K562 (cell line): ENCODE results near the gene DLX2. TPM values are rescaled to one million over a fixed set of nuclear protein-coding genes. Genes with fewer than 3 reads are reported as not detected.
A peak's percentile ranks its signal among the peaks of the same experiment; 100 is the strongest.

Source experiments
- ATAC-seq: fragments of 200-7000 bp; cut with Tn5 transposase; 3 replicates; pipeline ENCODE4 v1.9.1; 2020; ENCODE audit warnings: moderate library complexity
- BruUV-seq: library from RNA; stranded (reverse); fragments of 400-500 nt; replicated peaks from 2 replicates; lab custom pipeline; 2021; lab: Mats Ljungman, UMichigan
- CTCF ChIA-PET: fragments of 300-600 bp; formaldehyde crosslinking; extraction: SDS; loops from one replicate; lab custom pipeline; 2021; ENCODE audit warnings: low intra/inter-chr PET ratio; lab: Yijun Ruan, JAX
- POLR2A ChIA-PET: fragments of 300-600, 350-650 bp; sonication (Branson Sonifier 250); formaldehyde crosslinking; extraction: SDS; loops from one replicate; lab custom pipeline; 2021; ENCODE audit warnings: antibody characterized with exemption, inconsistent platforms; lab: Yijun Ruan, JAX
- DNase-seq, 4 experiments: peaks; one replicate each; pipeline versions ENCODE4 v3.0.0 to v3.0.0-alpha.2; 2011 to 2018; ENCODE audit warnings: low spot score in 3 of 4, mixed read lengths in 3 of 4; ENCODE audit errors: extremely low read depth in 1 of 4
- FAIRE-seq: peaks from 2 replicates; lab custom pipeline; 2011; peaks lifted over from hg19 to GRCh38; lab: Jason Lieb, UNC
- H2AFZ ChIP-seq: 2 replicates; pipeline ENCODE4 v1.6.0; 2011; ENCODE audit warnings: low read depth, low read length, control low read depth, inconsistent platforms
- H3K27ac ChIP-seq: fragments of 200-600 bp; 3 replicates; pipeline ENCODE4 v1.8.0; 2011; ENCODE audit warnings: low read depth, mild to moderate bottlenecking, control low read depth, inconsistent platforms, low read length, moderate library complexity, mixed read lengths; ENCODE audit errors: extremely low read depth
- H3K27me3 ChIP-seq, 2 experiments: fragments of 300-600 bp in 1 of 2; 2 replicates in 1 of 2; 3 replicates in 1 of 2; pipeline versions ENCODE4 v1.6.0 to v1.8.0; 2011; ENCODE audit warnings: inconsistent platforms in 2 of 2, low read length in 2 of 2, mild to moderate bottlenecking in 1 of 2, mixed read lengths in 1 of 2, moderate library complexity in 1 of 2; ENCODE audit not compliant: control insufficient read depth in 2 of 2, insufficient read depth in 2 of 2
- H3K36me3 ChIP-seq: fragments of 300-600 bp; 3 replicates; pipeline ENCODE4 v1.8.0; 2011; ENCODE audit warnings: mild to moderate bottlenecking, low read length, inconsistent platforms; ENCODE audit not compliant: control insufficient read depth, insufficient read depth
- H3K4me1 ChIP-seq, 2 experiments: fragments of 200-600 bp in 1 of 2; replicated peaks in 1 of 2; 2 replicates in 1 of 2; 3 replicates in 1 of 2; pipeline versions ENCODE4 v1.5.1 to v1.8.0; 2011; ENCODE audit warnings: inconsistent platforms in 2 of 2, low read length in 2 of 2, mild to moderate bottlenecking in 1 of 2, mixed read lengths in 1 of 2, moderate library complexity in 1 of 2; ENCODE audit not compliant: control insufficient read depth in 2 of 2, insufficient read depth in 2 of 2
- H3K4me2 ChIP-seq: 2 replicates; pipeline ENCODE4 v1.6.1; 2011; ENCODE audit warnings: low read length, control low read depth, inconsistent platforms, mixed read lengths; ENCODE audit not compliant: insufficient read depth
- H3K4me3 ChIP-seq: fragments of 200-600 bp; sonication (generic), shearing (Covaris generic); 2 replicates; pipeline ENCODE4 v1.5.1; 2016; ENCODE audit warnings: control low read depth, inconsistent platforms
- H3K79me2 ChIP-seq: fragments of 200-600 bp; 3 replicates; pipeline ENCODE4 v1.8.0; 2011; ENCODE audit warnings: low read length, inconsistent platforms; ENCODE audit not compliant: control insufficient read depth, insufficient read depth
- H3K9ac ChIP-seq, 2 experiments: 2 replicates each; pipeline versions ENCODE4 v1.6.0 to v1.6.1; 2011; ENCODE audit warnings: low read depth in 2 of 2, low read length in 2 of 2, control low read depth in 1 of 2, inconsistent platforms in 1 of 2, mild to moderate bottlenecking in 1 of 2, mixed read lengths in 1 of 2; ENCODE audit not compliant: insufficient read depth in 1 of 2
- H3K9me1 ChIP-seq: one replicate; pipeline ENCODE4 v1.6.0; 2011; ENCODE audit warnings: inconsistent platforms, mild to moderate bottlenecking, low read length, moderate library complexity; ENCODE audit not compliant: control insufficient read depth, insufficient read depth
- H3K9me3 ChIP-seq: replicated peaks from 2 replicates; pipeline ENCODE4 v1.5.1; 2011; ENCODE audit warnings: low read depth, low read length, inconsistent platforms; ENCODE audit not compliant: control insufficient read depth, insufficient read depth
- H4K20me1 ChIP-seq: replicated peaks from 2 replicates; pipeline ENCODE4 v1.6.1; 2011; ENCODE audit warnings: low read length, inconsistent platforms, mixed read lengths; ENCODE audit not compliant: control insufficient read depth, insufficient read depth
- BCL6 ChIP-seq: fragments of 250-450 bp; sonication (Bioruptor Pico); IDR thresholded peaks from 2 replicates; pipeline ENCODE4 v1.4.0; 2020
- CHD1 ChIP-seq: fragments of 200-600 bp; sonication (generic); IDR thresholded peaks from one replicate; pipeline ENCODE4 v1.6.1; 2012; ENCODE audit warnings: mild to moderate bottlenecking, moderate library complexity, low read length, inconsistent platforms
- FOXA3 ChIP-seq, 2 experiments: fragments of 450-650 bp in 1 of 2; sonication (generic) in 1 of 2; formaldehyde crosslinking; IDR thresholded peaks in 1 of 2; conservative IDR thresholded peaks in 1 of 2; 2 replicates each; pipeline versions ENCODE4 v1.4.0 to v1.8.0; 2020 to 2022; ENCODE audit warnings: mild to moderate bottlenecking in 2 of 2, missing genetic modification reagents in 1 of 2
- HLTF ChIP-seq: fragments of 450-650 bp; IDR thresholded peaks from 2 replicates; pipeline ENCODE4 v1.6.1; 2016
- MEF2D ChIP-seq: conservative IDR thresholded peaks from 2 replicates; pipeline ENCODE4 v1.6.1; 2016; ENCODE audit warnings: low read depth, missing genetic modification characterization, missing compliant biosample characterization
- SAFB2 ChIP-seq: fragments of 200-400 bp; formaldehyde crosslinking; IDR thresholded peaks from 2 replicates; pipeline ENCODE4 v1.6.1; 2018; ENCODE audit warnings: borderline replicate concordance, low read length, low read depth, moderate library complexity; ENCODE audit not compliant: severe bottlenecking
- SMAD1 ChIP-seq: fragments of 150-350 bp; IDR thresholded peaks from 2 replicates; pipeline ENCODE4 v1.6.1; 2014; ENCODE audit warnings: low read length, low read depth; ENCODE audit not compliant: partially characterized antibody
- TAF7 ChIP-seq: fragments of 450-650 bp; IDR thresholded peaks from 2 replicates; pipeline ENCODE4 v1.6.1; 2016; ENCODE audit warnings: missing genetic modification characterization, missing compliant biosample characterization
- TGIF2 ChIP-seq: sonication (generic); formaldehyde crosslinking; IDR thresholded peaks from 2 replicates; pipeline ENCODE4 v1.8.1; 2022; ENCODE audit warnings: mild to moderate bottlenecking, missing genetic modification reagents, moderate library complexity
- ZNF324 ChIP-seq: fragments of 250-450 bp; sonication (Bioruptor Pico); IDR thresholded peaks from 2 replicates; pipeline ENCODE4 v1.4.0; 2020; ENCODE audit warnings: mild to moderate bottlenecking
- WGBS: fragments of 100-300 bp; shearing (Covaris generic); methylation state at CpG from one replicate; pipeline ENCODE4 v1.1.6; 2016; ENCODE audit warnings: low coverage, mixed read lengths; ENCODE audit not compliant: insufficient coverage; ENCODE audit errors: missing lambda C conversion rate; 5-methylcytosine and 5-hydroxymethylcytosine counted together
- in situ Hi-C: fragments of 300-500 bp; cut with MboI; formaldehyde crosslinking; loops from 4 replicates; pipeline ENCODE4 v1.15.0; 2018; ENCODE audit warnings: inconsistent platforms, mixed read lengths
- intact Hi-C: fragments of 100-400 bp; cut with micrococcal nuclease; formaldehyde crosslinking; loops from 2 replicates; pipeline ENCODE4 v1.14.2; 2022
- polyA plus RNA-seq, 8 experiments: library from polyadenylated mRNA; depleted of rRNA in 4 of 8; stranded (reverse) in 5 of 8; unstranded in 3 of 8; fragments of >200 nt; fragmentation: Nextera tagmentation in 2 of 8; fragmentation: Illumina TruSeq in 1 of 8; extraction: Ambion mirVana in 2 of 8; extraction: Trizol in 1 of 8; gene quantifications; 2 replicates each; pipeline versions ENCODE4 v1.2.1 to v1.2.3, GENCODE V29; 2011 to 2014; ENCODE audit warnings: inconsistent platforms in 1 of 8, missing spikeins in 1 of 8
- total RNA-seq, 7 experiments: library from RNA; depleted of rRNA in 6 of 7; stranded (reverse); fragments of >200 nt in 6 of 7; fragmentation: Illumina TruSeq in 2 of 7; extraction: Trizol in 2 of 7; gene quantifications; 2 replicates each; pipeline versions ENCODE4 v1.2.1 to v1.2.3, GENCODE V29; 2011 to 2021; ENCODE audit warnings: low replicate concordance in 1 of 7
- TF ChIP-seq, protein P1 (sequence below), 3 experiments: fragments of 200-800 bp in 1 of 3; fragments of 250-450 bp in 1 of 3; fragments of 450-650 bp in 1 of 3; sonication (Bioruptor Pico) in 1 of 3; sonication (Bioruptor generic) in 1 of 3; formaldehyde crosslinking in 1 of 3; IDR thresholded peaks; 2 replicates each; pipeline versions ENCODE4 v1.6.1 to v1.8.0; 2016 to 2022; ENCODE audit warnings: mild to moderate bottlenecking in 2 of 3, missing genetic modification characterization in 2 of 3, missing compliant biosample characterization in 1 of 3, moderate library complexity in 1 of 3
- TF ChIP-seq, protein P2 (sequence below): sonication (generic); formaldehyde crosslinking; IDR thresholded peaks from 2 replicates; pipeline ENCODE4 v1.8.1; 2023; ENCODE audit warnings: mild to moderate bottlenecking, missing genetic modification reagents, moderate library complexity

The DLX2 gene
- total and polyA plus RNA-seq, 9 of the 15 experiments (the other 6 are each of a cell fraction or from before 2014, with no cell fraction given), result 0.14 to 4.3 (median 0.86) TPM

DNA sequence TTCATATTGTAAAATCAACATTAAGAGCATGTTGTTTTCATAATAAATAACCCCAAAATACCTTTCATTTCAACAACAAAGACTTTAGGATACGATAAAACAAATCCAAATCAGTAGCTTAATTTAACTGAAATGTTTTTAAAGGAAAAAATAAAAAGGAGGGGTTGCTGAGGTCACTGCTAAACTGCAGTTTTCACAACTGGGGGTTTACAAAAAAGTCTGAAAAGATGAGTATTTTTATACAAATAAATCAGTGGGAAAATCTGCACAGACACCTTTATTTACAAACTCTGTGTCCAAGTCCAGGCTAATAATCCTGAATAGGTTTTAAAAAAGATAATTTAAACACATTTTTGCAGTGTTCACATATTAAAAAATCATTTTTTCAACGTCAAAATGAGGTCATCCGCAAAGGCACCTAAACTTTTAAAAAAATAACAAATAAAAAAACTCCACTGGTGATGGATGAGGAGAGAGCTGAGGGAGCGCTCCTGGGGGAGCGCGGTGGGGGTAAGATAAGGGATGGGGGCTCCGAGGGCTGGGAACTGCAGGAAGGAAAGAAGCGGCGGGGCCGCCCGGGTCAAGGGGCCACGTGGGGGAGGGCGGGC is 3.1 kb downstream of the DLX2 start (continued):
- TF ChIP-seq, protein P1, sequence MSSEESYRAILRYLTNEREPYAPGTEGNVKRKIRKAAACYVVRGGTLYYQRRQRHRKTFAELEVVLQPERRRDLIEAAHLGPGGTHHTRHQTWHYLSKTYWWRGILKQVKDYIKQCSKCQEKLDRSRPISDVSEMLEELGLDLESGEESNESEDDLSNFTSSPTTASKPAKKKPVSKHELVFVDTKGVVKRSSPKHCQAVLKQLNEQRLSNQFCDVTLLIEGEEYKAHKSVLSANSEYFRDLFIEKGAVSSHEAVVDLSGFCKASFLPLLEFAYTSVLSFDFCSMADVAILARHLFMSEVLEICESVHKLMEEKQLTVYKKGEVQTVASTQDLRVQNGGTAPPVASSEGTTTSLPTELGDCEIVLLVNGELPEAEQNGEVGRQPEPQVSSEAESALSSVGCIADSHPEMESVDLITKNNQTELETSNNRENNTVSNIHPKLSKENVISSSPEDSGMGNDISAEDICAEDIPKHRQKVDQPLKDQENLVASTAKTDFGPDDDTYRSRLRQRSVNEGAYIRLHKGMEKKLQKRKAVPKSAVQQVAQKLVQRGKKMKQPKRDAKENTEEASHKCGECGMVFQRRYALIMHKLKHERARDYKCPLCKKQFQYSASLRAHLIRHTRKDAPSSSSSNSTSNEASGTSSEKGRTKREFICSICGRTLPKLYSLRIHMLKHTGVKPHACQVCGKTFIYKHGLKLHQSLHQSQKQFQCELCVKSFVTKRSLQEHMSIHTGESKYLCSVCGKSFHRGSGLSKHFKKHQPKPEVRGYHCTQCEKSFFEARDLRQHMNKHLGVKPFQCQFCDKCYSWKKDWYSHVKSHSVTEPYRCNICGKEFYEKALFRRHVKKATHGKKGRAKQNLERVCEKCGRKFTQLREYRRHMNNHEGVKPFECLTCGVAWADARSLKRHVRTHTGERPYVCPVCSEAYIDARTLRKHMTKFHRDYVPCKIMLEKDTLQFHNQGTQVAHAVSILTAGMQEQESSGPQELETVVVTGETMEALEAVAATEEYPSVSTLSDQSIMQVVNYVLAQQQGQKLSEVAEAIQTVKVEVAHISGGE (CRISPR knock-in tag; IDR thresholded peaks at IDR 0.05), result 0 out of 6 replicates have a peak, but pooled peaks of 1 of the 3 experiments have one; percentile 9

DNA sequence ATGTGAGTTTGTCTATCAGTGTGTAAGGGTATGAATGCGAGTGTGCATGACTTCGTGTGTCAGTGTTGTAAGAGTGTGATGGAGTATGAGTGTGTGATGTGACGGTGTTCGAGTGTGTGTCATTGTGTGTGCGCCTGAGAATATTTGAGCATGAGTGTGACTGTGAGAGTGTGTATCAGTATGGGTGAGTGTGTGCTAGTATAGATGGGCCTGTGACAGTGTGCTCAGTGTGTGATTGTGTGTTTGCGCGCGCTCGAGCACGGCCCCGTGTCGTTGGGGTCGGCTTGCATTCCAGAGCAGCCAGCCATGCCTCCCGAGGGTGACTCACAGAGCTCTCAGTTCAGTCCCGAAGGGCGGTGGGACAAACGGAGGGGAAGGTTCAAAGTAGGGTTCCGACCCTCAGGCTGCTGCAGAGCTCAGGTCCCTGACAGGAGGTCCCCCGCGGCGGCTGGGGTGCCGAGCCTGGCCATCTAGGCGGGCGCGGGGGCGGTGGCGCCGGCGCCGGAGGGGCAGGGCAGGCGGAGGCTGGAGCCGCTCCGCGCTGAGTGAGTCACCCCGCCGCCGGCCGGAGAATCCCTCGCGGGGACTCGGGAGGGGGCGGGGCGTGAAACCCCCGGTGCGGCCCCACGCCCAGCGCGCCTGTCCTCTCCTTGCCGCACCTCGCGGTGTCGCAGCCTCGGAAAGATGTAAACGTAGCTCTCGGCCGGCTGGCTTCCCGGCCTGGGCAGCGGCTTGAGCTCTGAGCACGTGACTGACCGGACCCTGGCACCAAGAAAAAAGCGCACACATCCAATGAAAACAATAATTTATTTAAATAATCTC is 3.8 kb downstream of the DLX2 start:
- FAIRE-seq, result peak; percentile 87
- TF ChIP-seq ZNF324 (CRISPR knock-in tag) (no peak), HLTF (peak; percentile 90; the same call in 1 of the 2 replicates), MEF2D (tag) (no peak), FOXA3 (CRISPR knock-in tag; conservative IDR thresholded peaks at IDR 0.05 in 1 of 2, IDR thresholded peaks at IDR 0.05 in 1 of 2) (no peak; a peak in 1 of 4 replicates), TAF7 (tag) (no peak), BCL6 (no peak), SAFB2 (no peak), CHD1 (no peak), SMAD1 (no peak), TGIF2 (CRISPR knock-in tag) (no peak)
- TF ChIP-seq, protein P2, sequence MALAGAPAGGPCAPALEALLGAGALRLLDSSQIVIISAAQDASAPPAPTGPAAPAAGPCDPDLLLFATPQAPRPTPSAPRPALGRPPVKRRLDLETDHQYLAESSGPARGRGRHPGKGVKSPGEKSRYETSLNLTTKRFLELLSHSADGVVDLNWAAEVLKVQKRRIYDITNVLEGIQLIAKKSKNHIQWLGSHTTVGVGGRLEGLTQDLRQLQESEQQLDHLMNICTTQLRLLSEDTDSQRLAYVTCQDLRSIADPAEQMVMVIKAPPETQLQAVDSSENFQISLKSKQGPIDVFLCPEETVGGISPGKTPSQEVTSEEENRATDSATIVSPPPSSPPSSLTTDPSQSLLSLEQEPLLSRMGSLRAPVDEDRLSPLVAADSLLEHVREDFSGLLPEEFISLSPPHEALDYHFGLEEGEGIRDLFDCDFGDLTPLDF (CRISPR knock-in tag), result no peak; the same call in 1 of the 2 replicates

More for the DNA sequence above, 3.8 kb downstream of the DLX2 start:
- DNase-seq (peak; percentile 95), ATAC-seq (peak; percentile 84)
- CTCF ChIA-PET, result no interaction called here
- Histone ChIP-seq H3K4me1 (peaks cover 23 to 67% of the 10 kb centered on the region in 2 experiments), H3K4me2 (peak overlapping the region; percentile 81), H3K27me3 (no peaks in the 10 kb centered on the region; a peak in 1 of 5 replicates), H3K79me2 (no peaks in the 10 kb centered on the region), H3K36me3 (no peaks in the 10 kb centered on the region), H3K9ac (peak overlapping the region; percentile 63 to 94), H2AFZ (peak overlapping the region; percentile 98), H3K27ac (peak overlapping the region; percentile 72), H3K9me1 (no peaks in the 10 kb centered on the region), H3K9me3 (no peaks in the 10 kb centered on the region), H3K4me3 (peak overlapping the region; percentile 33), H4K20me1 (no peaks in the 10 kb centered on the region)
- 10% methylated on average over 61 of the region's 61 CpGs for WGBS
- in situ Hi-C loops (no loop called here), intact Hi-C loops (loop anchor here (1.0 kb wide), 1 partner anchor 14 kb away; the partner anchor contains the start of gene DLX1)
- POLR2A ChIA-PET, result interaction anchor here (0.7 to 2.4 kb wide), 9 partner anchors 9 to 665 kb away, joined by 3 to 14 read pairs (median 3); partner anchors contain the start of genes DCAF17, DLX1 and METTL8
- no TSS peak for BruUV-seq
